Activated B cell treated with CpG ODN at 0.5 μM for 24 hours (primary cell): ENCODE results near the gene PHF21A. TPM values are rescaled to one million over a fixed set of nuclear protein-coding genes. Genes with fewer than 3 reads are reported as not detected.
A peak's percentile ranks its signal among the peaks of the same experiment; 100 is the strongest.
"Not testable (repeated sequence)": the region's sequence is repeated elsewhere in the genome, so short reads cannot be mapped to it uniquely, and the experiment has no call there.

ENCODE experiments used
- ATAC-seq: fragments of 200-7000 bp; cut with Tn5 transposase; one replicate; pipeline ENCODE4 v1.10.0; 2021; ENCODE audit warnings: low read depth, mild to moderate bottlenecking, moderate library complexity
- CTCF ChIA-PET: fragments of 350-600 bp; sonication (Branson Sonifier 250); formaldehyde crosslinking; loops from one replicate; lab custom pipeline; 2021; ENCODE audit warnings: antibody characterized with exemption; lab: Charles Lee
- POLR2A ChIA-PET: fragments of 350-600 bp; sonication (Branson Sonifier 250); formaldehyde crosslinking; loops from one replicate; lab custom pipeline; 2021; ENCODE audit warnings: antibody characterized with exemption; lab: Charles Lee
- DNase-seq: peaks from one replicate; pipeline ENCODE4 v3.0.0; 2022
- H3K27ac Mint-ChIP-seq: one replicate; pipeline ENCODE4 v1.8.0; 2020; ENCODE audit warnings: mixed read lengths
- H3K27me3 Mint-ChIP-seq: one replicate; pipeline ENCODE4 v1.8.0; 2021; ENCODE audit warnings: mixed read lengths
- H3K36me3 Mint-ChIP-seq: one replicate; pipeline ENCODE4 v1.8.0; 2021; ENCODE audit warnings: low read depth, mixed read lengths
- H3K4me1 Mint-ChIP-seq: one replicate; pipeline ENCODE4 v1.8.0; 2021; ENCODE audit warnings: mixed read lengths
- H3K4me3 Mint-ChIP-seq: one replicate; pipeline ENCODE4 v1.8.0; 2020; ENCODE audit warnings: mild to moderate bottlenecking, mixed read lengths
- H3K9me3 Mint-ChIP-seq: one replicate; pipeline ENCODE4 v1.8.0; 2020; ENCODE audit warnings: mixed read lengths
- CTCF ChIP-seq: fragments of 200-600 bp; IDR thresholded peaks from one replicate; pipeline ENCODE4 v1.8.0; 2022; ENCODE audit warnings: antibody characterized with exemption, mild to moderate bottlenecking
- intact Hi-C: fragments of 100-400 bp; cut with micrococcal nuclease; formaldehyde crosslinking; loops from one replicate; pipeline ENCODE4 v1.15.1; 2024
- total RNA-seq: library from RNA; stranded (reverse); gene quantifications from 2 replicates; pipeline ENCODE4 v1.2.3, GENCODE V29; 2022

PHF21A gene
- total RNA-seq, 1 donor from 2014 or later: 71.0 TPM

DNA sequence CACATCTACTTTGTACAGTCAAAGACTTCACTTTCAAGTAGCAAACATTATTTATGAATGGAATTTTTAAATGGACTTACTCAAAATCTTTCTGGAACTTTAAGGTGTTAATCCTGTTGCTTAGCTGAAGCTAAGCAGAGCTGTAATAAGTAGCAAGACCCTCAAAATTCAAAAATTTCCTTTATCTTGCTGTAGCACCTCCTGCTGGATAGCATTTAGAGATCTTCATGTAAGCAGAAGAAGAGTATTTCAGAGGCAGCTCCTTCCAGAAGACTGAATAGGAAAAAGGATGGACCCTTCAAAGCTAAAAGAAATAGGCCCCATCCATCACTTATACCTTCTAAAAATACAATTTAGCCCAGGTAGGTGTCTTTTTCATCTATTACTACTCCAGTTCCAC lies 3.4 kb downstream of the PHF21A start:
- H3K27me3 Mint-ChIP-seq: no peaks in the 10 kb centered on the region
- H3K9me3 Mint-ChIP-seq: no peaks in the 10 kb centered on the region
- DNase-seq (no peak), ATAC-seq (no peak)
- peak overlapping the region; percentile 99 for H3K27ac Mint-ChIP-seq
- POLR2A ChIA-PET: no interaction called here
- H3K36me3 Mint-ChIP-seq: peaks cover 12% of the 10 kb centered on the region
- H3K4me1 Mint-ChIP-seq: peaks cover 62% of the 10 kb centered on the region
- H3K4me3 Mint-ChIP-seq: peak overlapping the region; percentile 99
- intact Hi-C loops: no loop called here
- CTCF ChIA-PET: no interaction called here
- no peak for TF ChIP-seq CTCF

DNA sequence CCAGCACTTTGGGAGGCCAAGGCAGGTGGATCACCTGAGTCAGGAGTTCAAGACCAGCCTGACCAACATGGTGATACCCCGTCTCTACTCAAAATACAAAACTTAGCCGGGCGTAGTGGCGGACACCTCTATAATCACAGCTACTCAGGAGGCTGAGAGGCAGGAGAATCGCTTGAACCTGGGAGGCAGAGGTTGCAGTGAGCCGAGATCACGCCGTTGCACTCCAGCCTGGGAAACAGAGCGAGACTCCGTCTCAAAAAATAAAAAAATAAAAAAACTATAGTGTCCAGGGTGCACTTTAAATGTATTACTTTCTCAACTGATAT lies 4.6 kb downstream of the PHF21A start:
- intact Hi-C loops, ATAC-seq, DNase-seq, H3K9me3 Mint-ChIP-seq, CTCF ChIA-PET, H3K4me3 Mint-ChIP-seq, H3K27me3 Mint-ChIP-seq: not testable (repeated sequence)
- H3K27ac Mint-ChIP-seq: peak overlapping the region; percentile 3
- POLR2A ChIA-PET: interaction anchor here (0.6 to 0.7 kb wide), 2 partner anchors 11 to 208 kb away, joined by 3 read pairs; no protein-coding TSS in a partner anchor
- H3K36me3 Mint-ChIP-seq: peaks cover 11% of the 10 kb centered on the region
- H3K4me1 Mint-ChIP-seq: peaks cover 61% of the 10 kb centered on the region

DNA sequence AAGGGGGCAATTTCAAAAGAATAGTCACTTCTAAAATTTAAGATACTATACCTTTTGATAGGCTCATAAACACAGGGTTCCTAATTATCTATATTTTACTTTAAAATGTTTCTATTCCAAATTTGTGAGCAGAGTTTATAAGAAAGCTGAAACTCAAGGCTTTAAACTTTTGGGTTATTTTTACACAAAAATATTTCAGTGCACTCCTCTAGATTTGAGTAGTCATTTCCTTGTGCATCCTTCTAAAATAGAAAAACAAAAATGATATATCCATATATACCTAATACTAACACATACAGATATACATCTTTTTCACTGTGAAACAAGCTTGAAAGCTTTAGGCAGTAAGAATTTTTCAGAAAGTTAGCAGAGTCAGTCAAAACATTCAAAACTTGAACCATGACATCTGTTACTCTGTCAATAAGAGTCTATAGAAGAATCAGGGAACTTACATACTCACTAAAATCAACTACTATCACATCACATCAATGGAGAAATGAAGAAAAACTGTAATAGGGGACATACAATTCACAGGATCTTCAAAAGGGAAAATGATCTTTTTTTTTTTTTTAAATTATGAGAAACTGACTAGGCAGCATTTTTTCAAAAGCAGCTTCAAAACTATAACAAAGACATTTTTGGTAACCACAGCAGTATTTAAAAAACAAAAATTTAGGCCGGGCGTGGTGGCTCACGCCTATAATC lies 5.1 kb downstream of the PHF21A start:
- ATAC-seq (no peak), DNase-seq (no peak)
- CTCF ChIA-PET: interaction anchor here (1.4 kb wide), 1 partner anchor 109 kb away, joined by 3 read pairs; no protein-coding TSS in a partner anchor
- TF ChIP-seq CTCF: no peak
- Mint-ChIP-seq H3K27ac (peak overlapping the region; percentile 3), H3K27me3 (no peaks in the 10 kb centered on the region), H3K4me3 (no peak overlapping the region), H3K9me3 (no peaks in the 10 kb centered on the region), H3K4me1 (peaks cover 61% of the 10 kb centered on the region), H3K36me3 (peaks cover 11% of the 10 kb centered on the region)
- POLR2A ChIA-PET: interaction anchor here (0.5 to 0.7 kb wide), 4 partner anchors 11 to 604 kb away, joined by 3 to 4 read pairs (median 4); no protein-coding TSS in a partner anchor
- intact Hi-C loops: no loop called here

- no peak for ATAC-seq
- H3K4me1 Mint-ChIP-seq: peaks cover 61% of the 10 kb centered on the region
- peak overlapping the region; percentile 63 for H3K27ac Mint-ChIP-seq
- peaks cover 7% of the 10 kb centered on the region for H3K36me3 Mint-ChIP-seq
- no peaks in the 10 kb centered on the region for H3K27me3 Mint-ChIP-seq
- ChIA-PET CTCF (interaction anchor here (0.7 to 1.4 kb wide), 2 partner anchors 105 to 108 kb away, joined by 3 read pairs; no protein-coding TSS in a partner anchor), POLR2A (no interaction called here)
- H3K9me3 Mint-ChIP-seq: no peaks in the 10 kb centered on the region
- TF ChIP-seq CTCF: no peak
- H3K4me3 Mint-ChIP-seq: no peak overlapping the region
- intact Hi-C loops: no loop called here
- no peak for DNase-seq
These were observed 6.3 kb downstream of the PHF21A start for GRCh38 chr11:46114961-46115360.

- no peaks in the 10 kb centered on the region for H3K27me3 Mint-ChIP-seq
- peaks cover 3% of the 10 kb centered on the region for H3K36me3 Mint-ChIP-seq
- DNase-seq: no peak
- no peak for TF ChIP-seq CTCF
- H3K9me3 Mint-ChIP-seq: no peaks in the 10 kb centered on the region
- no peak for ATAC-seq
- H3K4me1 Mint-ChIP-seq: peaks cover 59% of the 10 kb centered on the region
- intact Hi-C loops: no loop called here
- peak overlapping the region; percentile 3 for H3K27ac Mint-ChIP-seq
- ChIA-PET CTCF (no interaction called here), POLR2A (interaction anchor here (0.7 to 1.2 kb wide), 2 partner anchors 9 to 480 kb away, joined by 3 to 9 read pairs; no protein-coding TSS in a partner anchor)
- H3K4me3 Mint-ChIP-seq: no peak overlapping the region
These were observed 6.9 kb downstream of the PHF21A start for GRCh38 chr11:46114378-46114777.
